GM12878 (cell line): ENCODE data around the gene PIR. TPM values are rescaled to one million over a fixed set of nuclear protein-coding genes. Genes with fewer than 3 reads are reported as not detected.

ENCODE experiments used
- ATAC-seq: fragments of 200-7000 bp; cut with Tn5 transposase; 3 replicates; pipeline ENCODE4 v1.9.1; 2020; ENCODE audit warnings: mild to moderate bottlenecking, moderate library complexity
- BruUV-seq: library from RNA; stranded (reverse); fragments of 400-500 nt; replicated peaks from 2 replicates; lab custom pipeline; 2021; lab: Mats Ljungman, UMichigan
- CTCF ChIA-PET: fragments of 300-600 bp; sonication (Branson Sonifier 250); formaldehyde crosslinking; extraction: SDS; loops from one replicate; lab custom pipeline; 2021; ENCODE audit warnings: inconsistent platforms; lab: Yijun Ruan, JAX
- POLR2A ChIA-PET: fragments of 350-600 bp; formaldehyde crosslinking; extraction: SDS; loops from one replicate; lab custom pipeline; 2021; ENCODE audit warnings: inconsistent platforms; lab: Charles Lee
- RAD21 ChIA-PET: fragments of 300-600 bp; sonication (Branson Sonifier 250); formaldehyde crosslinking; loops from one replicate; lab custom pipeline; 2023; ENCODE audit warnings: antibody characterized with exemption; ENCODE audit not compliant: unreplicated experiment; lab: Charles Lee
- SMC1A ChIA-PET: fragments of 300-600 bp; sonication (Branson Sonifier 250); formaldehyde crosslinking; loops from one replicate; lab custom pipeline; 2023; ENCODE audit not compliant: unreplicated experiment, uncharacterized antibody; lab: Charles Lee
- DNase-seq: peaks from one replicate; pipeline ENCODE4 v3.0.0-alpha.2; 2011; ENCODE audit warnings: low read depth, low spot score
- FAIRE-seq: peaks from 3 replicates; lab custom pipeline; 2011; peaks lifted over from hg19 to GRCh38; lab: Jason Lieb, UNC
- H2AFZ ChIP-seq: 2 replicates; pipeline ENCODE4 v1.6.0; 2011; ENCODE audit warnings: low read depth, low read length, control low read depth; ENCODE audit not compliant: control insufficient read depth
- H3K27ac ChIP-seq: 2 replicates; pipeline ENCODE4 v1.5.1; 2011; ENCODE audit warnings: control low read depth; ENCODE audit not compliant: control insufficient read depth, insufficient read depth
- H3K27me3 ChIP-seq, 2 experiments: replicated peaks in 1 of 2; 2 replicates each; pipeline versions ENCODE4 v1.6.0 to v1.6.1; 2011; ENCODE audit warnings: low read length in 1 of 2; ENCODE audit not compliant: control insufficient read depth in 2 of 2, insufficient read depth in 2 of 2
- H3K36me3 ChIP-seq, 2 experiments: 2 replicates each; pipeline ENCODE4 v1.5.1; 2011; ENCODE audit warnings: low read length in 1 of 2; ENCODE audit not compliant: control insufficient read depth in 2 of 2, insufficient read depth in 2 of 2
- H3K4me1 ChIP-seq: 2 replicates; pipeline ENCODE4 v1.6.1; 2011; ENCODE audit warnings: mild to moderate bottlenecking, low read length, moderate library complexity, mixed read lengths; ENCODE audit not compliant: control insufficient read depth, insufficient read depth
- H3K4me2 ChIP-seq: 2 replicates; pipeline ENCODE4 v1.6.0; 2011; ENCODE audit warnings: control low read depth; ENCODE audit not compliant: control insufficient read depth, insufficient read depth
- H3K4me3 ChIP-seq: fragments of 200-600 bp; sonication (generic); 2 replicates; pipeline ENCODE4 v1.5.1; 2016
- H3K79me2 ChIP-seq: 2 replicates; pipeline ENCODE4 v1.6.0; 2011; ENCODE audit warnings: low read length; ENCODE audit not compliant: control insufficient read depth, insufficient read depth
- H3K9ac ChIP-seq: 2 replicates; pipeline ENCODE4 v1.8.0; 2011; ENCODE audit warnings: low read length, control low read depth, mixed read lengths; ENCODE audit not compliant: control insufficient read depth, insufficient read depth
- H3K9me3 ChIP-seq: replicated peaks from 3 replicates; pipeline ENCODE4 v1.5.1; 2011; ENCODE audit warnings: mild to moderate bottlenecking, low read length; ENCODE audit not compliant: control insufficient read depth, insufficient read depth
- H4K20me1 ChIP-seq: 2 replicates; pipeline ENCODE4 v1.6.0; 2011; ENCODE audit not compliant: control insufficient read depth, insufficient read depth
- ATF7 ChIP-seq: fragments of 450-650 bp; IDR thresholded peaks from 2 replicates; pipeline ENCODE4 v1.6.1; 2016; ENCODE audit warnings: low read depth, mild to moderate bottlenecking
- BCL11A ChIP-seq: IDR thresholded peaks from 2 replicates; pipeline ENCODE4 v1.6.1; 2011; ENCODE audit warnings: low read depth, low read length
- BHLHE40 ChIP-seq, 2 experiments: fragments of 450-650 bp in 1 of 2; IDR thresholded peaks; 2 replicates each; pipeline ENCODE4 v1.6.1; 2011 to 2017; ENCODE audit warnings: low read depth in 2 of 2, borderline replicate concordance in 1 of 2, improper control_type of control experiment in 1 of 2, low read length in 1 of 2, mild to moderate bottlenecking in 1 of 2
- CBFB ChIP-seq: IDR thresholded peaks from 2 replicates; pipeline ENCODE4 v1.6.1; 2016; ENCODE audit warnings: antibody characterized with exemption, low read depth
- CREB1 ChIP-seq: IDR thresholded peaks from 2 replicates; pipeline ENCODE4 v1.6.1; 2012; ENCODE audit warnings: low read depth, mild to moderate bottlenecking, inconsistent platforms
- EGR1 ChIP-seq, 2 experiments: IDR thresholded peaks; 1 replicate in 1 of 2; 2 replicates in 1 of 2; pipeline ENCODE4 v1.6.1; 2011 to 2012; ENCODE audit warnings: low read depth in 2 of 2, low read length in 2 of 2, borderline replicate concordance in 1 of 2, mild to moderate bottlenecking in 1 of 2, moderate library complexity in 1 of 2
- EP300 ChIP-seq, 2 experiments: fragments of 150-350 bp in 1 of 2; IDR thresholded peaks; 2 replicates each; pipeline ENCODE4 v1.6.1; 2011 to 2012; ENCODE audit warnings: low read depth in 2 of 2, low read length in 2 of 2, borderline replicate concordance in 1 of 2, improper control_type of control experiment in 1 of 2, inconsistent platforms in 1 of 2; ENCODE audit not compliant: control insufficient read depth in 1 of 2
- FOS ChIP-seq: IDR thresholded peaks from 3 replicates; pipeline ENCODE4 v1.6.1; 2011; ENCODE audit warnings: borderline replicate concordance; ENCODE audit not compliant: insufficient read length; ENCODE audit errors: extremely low read depth
- FOXK2 ChIP-seq: fragments of 450-650 bp; IDR thresholded peaks from 2 replicates; pipeline ENCODE4 v1.6.1; 2017; ENCODE audit warnings: mild to moderate bottlenecking, moderate library complexity
- IKZF1 ChIP-seq: fragments of 450-650 bp; conservative IDR thresholded peaks from 2 replicates; pipeline ENCODE4 v1.6.1; 2017; ENCODE audit warnings: antibody characterized with exemption, mild to moderate bottlenecking
- IKZF2 ChIP-seq, 2 experiments: fragments of 450-650 bp; IDR thresholded peaks; 2 replicates each; pipeline ENCODE4 v1.6.1; 2017; ENCODE audit warnings: mild to moderate bottlenecking in 2 of 2, moderate library complexity in 2 of 2
- IRF3 ChIP-seq: fragments of 450-650 bp; IDR thresholded peaks from 2 replicates; pipeline ENCODE4 v1.6.1; 2014; ENCODE audit warnings: mild to moderate bottlenecking
- IRF4 ChIP-seq: IDR thresholded peaks from 2 replicates; pipeline ENCODE4 v1.6.1; 2011; ENCODE audit warnings: low read depth, low read length
- NR2C1 ChIP-seq: fragments of 450-650 bp; IDR thresholded peaks from 2 replicates; pipeline ENCODE4 v1.6.1; 2017; ENCODE audit warnings: antibody characterized with exemption, mild to moderate bottlenecking, moderate library complexity
- PAX8 ChIP-seq: fragments of 450-650 bp; IDR thresholded peaks from 2 replicates; pipeline ENCODE4 v1.6.1; 2017; ENCODE audit warnings: mild to moderate bottlenecking, moderate library complexity
- RFX5 ChIP-seq: IDR thresholded peaks from 2 replicates; pipeline ENCODE4 v1.6.1; 2011; ENCODE audit warnings: low read depth, low read length, improper control_type of control experiment
- RUNX3 ChIP-seq: IDR thresholded peaks from 2 replicates; pipeline ENCODE4 v1.6.1; 2012; ENCODE audit warnings: low read length, inconsistent platforms
- SP1 ChIP-seq: IDR thresholded peaks from one replicate; pipeline ENCODE4 v1.6.1; 2011; ENCODE audit warnings: low read depth, low read length
- SUPT20H ChIP-seq: IDR thresholded peaks from 2 replicates; pipeline ENCODE4 v1.6.1; 2011; ENCODE audit warnings: low read depth, mild to moderate bottlenecking, low read length, moderate library complexity, borderline replicate concordance; ENCODE audit not compliant: control insufficient read depth
- ZNF24 ChIP-seq: fragments of 450-650 bp; IDR thresholded peaks from 2 replicates; pipeline ENCODE4 v1.6.1; 2017; ENCODE audit warnings: antibody characterized with exemption, mild to moderate bottlenecking
- ZNF384 ChIP-seq: IDR thresholded peaks from 2 replicates; pipeline ENCODE4 v1.6.1; 2012; ENCODE audit warnings: low read depth, mild to moderate bottlenecking, low read length, improper control_type of control experiment, borderline replicate concordance
- WGBS: methylation state at CpG from one replicate; pipeline ENCODE4 v1.1.6; 2016; ENCODE audit warnings: low lambda C conversion rate; ENCODE audit not compliant: insufficient replicate concordance, insufficient coverage; ENCODE audit errors: missing lambda C conversion rate; 5-methylcytosine and 5-hydroxymethylcytosine counted together
- in situ Hi-C: fragments of 300-500 bp; cut with MboI; formaldehyde crosslinking; loops from 9 replicates; pipeline ENCODE4 v1.14.3; 2018; ENCODE audit warnings: mixed read lengths
- intact Hi-C: fragments of 100-400 bp; cut with micrococcal nuclease; formaldehyde crosslinking; loops from one replicate; pipeline ENCODE4 v1.14.2; 2022; ENCODE audit not compliant: unreplicated experiment
- polyA plus RNA-seq, 11 experiments: library from polyadenylated mRNA; depleted of rRNA in 4 of 11; unstranded in 6 of 11; stranded (reverse) in 5 of 11; fragments of >200 nt; fragmentation: Nextera tagmentation in 4 of 11; fragmentation: Illumina TruSeq in 1 of 11; extraction: Ambion mirVana in 4 of 11; extraction: Trizol in 1 of 11; gene quantifications; 1 replicate in 1 of 11; 2 replicates in 10 of 11; pipeline versions ENCODE4 v1.2.1 to v1.2.3, GENCODE V29; 2011 to 2016; ENCODE audit warnings: inconsistent platforms in 2 of 11, missing spikeins in 2 of 11, low read depth in 1 of 11
- total RNA-seq, 4 experiments: library from RNA; depleted of rRNA in 3 of 4; stranded (reverse); fragments of >200 nt in 3 of 4; fragmentation: Illumina TruSeq in 1 of 4; extraction: Trizol in 1 of 4; gene quantifications; 2 replicates each; pipeline versions ENCODE4 v1.2.1 to v1.2.3, GENCODE V29; 2013 to 2021

Gene PIR
- total and polyA plus RNA-seq, 10 of the 15 experiments (the other 5 are each of a cell fraction or from before 2014, with no cell fraction given) = 3.8 to 16.5 (median 7.3) TPM

GRCh38 chrX:15441464-15441863 is 51.7 kb downstream of the PIR start:
- BruUV-seq = no TSS peak

GRCh38 chrX:15438332-15438731 is 54.8 kb downstream of the PIR start:
- in situ Hi-C loops (no loop called here), intact Hi-C loops (no loop called here)
- no peak overlapping the region for H3K9ac ChIP-seq
- DNase-seq = peak; percentile 17
- peak; percentile 95 for ATAC-seq
- H2AFZ ChIP-seq = no peak overlapping the region
- no peak overlapping the region for H3K4me2 ChIP-seq
- H3K4me3 ChIP-seq = no peak overlapping the region
- no peak for FAIRE-seq
- no TSS peak for BruUV-seq
- no peaks in the 10 kb centered on the region for H4K20me1 ChIP-seq
- CTCF ChIA-PET = interaction anchor here (1.0 to 1.7 kb wide), 2 partner anchors 106 to 138 kb away, joined by 3 read pairs; no protein-coding TSS in a partner anchor
- H3K27me3 ChIP-seq = no peaks in the 10 kb centered on the region
- no peak overlapping the region for H3K27ac ChIP-seq
- POLR2A ChIA-PET = no interaction called here
- H3K9me3 ChIP-seq = no peaks in the 10 kb centered on the region
- WGBS = 50% methylated on average over 3 of the region's 3 CpGs
- no peaks in the 10 kb centered on the region for H3K4me1 ChIP-seq
- H3K36me3 ChIP-seq = no peaks in the 10 kb centered on the region
- RAD21 ChIA-PET = no interaction called here
- SMC1A ChIA-PET = no interaction called here
- H3K79me2 ChIP-seq = no peaks in the 10 kb centered on the region
- no peak for TF ChIP-seq FOXK2
- TF ChIP-seq RUNX3 = peak; percentile 55
- no peak for TF ChIP-seq CREB1
- TF ChIP-seq EP300 (IDR thresholded peaks at IDR 0.05; ENCODE audit: borderline replicate concordance in 1 of 2, control insufficient read depth in 1 of 2, low read depth in 2 of 2, low read length in 2 of 2) = peak in 1 of 2 experiments; percentile 61; a peak in 1 of 4 replicates
- TF ChIP-seq PAX8 = no peak
- peak; percentile 52 to 67; a peak in 3 of 4 replicates for TF ChIP-seq IKZF2 (IDR thresholded peaks at IDR 0.05)
- 0 out of 2 replicates have a peak, but pooled peaks have one; percentile 5 for TF ChIP-seq BCL11A
- TF ChIP-seq RFX5 = no peak
- TF ChIP-seq ATF7 = no peak
- TF ChIP-seq IRF4 = peak; percentile 67; the same call in 1 of the 2 replicates
- TF ChIP-seq CBFB = no peak
- TF ChIP-seq EGR1 (IDR thresholded peaks at IDR 0.05; ENCODE audit: borderline replicate concordance in 1 of 2, low read depth in 2 of 2, low read length in 2 of 2) = no peak
- peak; percentile 60 for TF ChIP-seq IKZF1
- TF ChIP-seq SP1 = peak; percentile 13
- peak in 1 of 2 experiments; percentile 12; a peak in 1 of 4 replicates for TF ChIP-seq BHLHE40 (IDR thresholded peaks at IDR 0.05; ENCODE audit: borderline replicate concordance in 1 of 2, low read depth in 2 of 2, low read length in 1 of 2)

More at GRCh38 chrX:15441464-15441863, 51.7 kb downstream of the PIR start:
- no peak overlapping the region for H2AFZ ChIP-seq
- ChIA-PET RAD21 (no interaction called here), POLR2A (no interaction called here), SMC1A (interaction anchor here (1.0 kb wide), 1 partner anchor 11 kb away, joined by 3 read pairs; no protein-coding TSS in a partner anchor)
- no peaks in the 10 kb centered on the region for H3K79me2 ChIP-seq
- no peak overlapping the region for H3K4me3 ChIP-seq
- in situ Hi-C loops = no loop called here
- H3K9ac ChIP-seq = no peak overlapping the region
- H3K27ac ChIP-seq = no peak overlapping the region
- H4K20me1 ChIP-seq = no peaks in the 10 kb centered on the region
- no peak for TF ChIP-seq ZNF24
- no peak for TF ChIP-seq FOS
- TF ChIP-seq NR2C1 = no peak
- no peak for TF ChIP-seq SUPT20H
- no peak for TF ChIP-seq ZNF384
- TF ChIP-seq BCL11A = no peak
- TF ChIP-seq IRF3 = no peak
- TF ChIP-seq, all 136 proteins: peak for 0
- CTCF ChIA-PET = no interaction called here
- Histone ChIP-seq H3K9me3 (no peaks in the 10 kb centered on the region), H3K36me3 (no peaks in the 10 kb centered on the region), H3K27me3 (no peaks in the 10 kb centered on the region), H3K4me1 (no peaks in the 10 kb centered on the region), H3K4me2 (no peak overlapping the region)
- ATAC-seq = no peak
- intact Hi-C loops = no loop called here
- no peak for DNase-seq
- 67% methylated on average over 5 of the region's 5 CpGs for WGBS
- no peak for FAIRE-seq
